ENCODE data around the gene CHCHD10.

CHCHD10 gene

GRCh38 chr22:23787600-23787896 lies 19.8 kb upstream of the CHCHD10 start:
- no peak for DNase-seq (ENCODE audit: low spot score)

DNA sequence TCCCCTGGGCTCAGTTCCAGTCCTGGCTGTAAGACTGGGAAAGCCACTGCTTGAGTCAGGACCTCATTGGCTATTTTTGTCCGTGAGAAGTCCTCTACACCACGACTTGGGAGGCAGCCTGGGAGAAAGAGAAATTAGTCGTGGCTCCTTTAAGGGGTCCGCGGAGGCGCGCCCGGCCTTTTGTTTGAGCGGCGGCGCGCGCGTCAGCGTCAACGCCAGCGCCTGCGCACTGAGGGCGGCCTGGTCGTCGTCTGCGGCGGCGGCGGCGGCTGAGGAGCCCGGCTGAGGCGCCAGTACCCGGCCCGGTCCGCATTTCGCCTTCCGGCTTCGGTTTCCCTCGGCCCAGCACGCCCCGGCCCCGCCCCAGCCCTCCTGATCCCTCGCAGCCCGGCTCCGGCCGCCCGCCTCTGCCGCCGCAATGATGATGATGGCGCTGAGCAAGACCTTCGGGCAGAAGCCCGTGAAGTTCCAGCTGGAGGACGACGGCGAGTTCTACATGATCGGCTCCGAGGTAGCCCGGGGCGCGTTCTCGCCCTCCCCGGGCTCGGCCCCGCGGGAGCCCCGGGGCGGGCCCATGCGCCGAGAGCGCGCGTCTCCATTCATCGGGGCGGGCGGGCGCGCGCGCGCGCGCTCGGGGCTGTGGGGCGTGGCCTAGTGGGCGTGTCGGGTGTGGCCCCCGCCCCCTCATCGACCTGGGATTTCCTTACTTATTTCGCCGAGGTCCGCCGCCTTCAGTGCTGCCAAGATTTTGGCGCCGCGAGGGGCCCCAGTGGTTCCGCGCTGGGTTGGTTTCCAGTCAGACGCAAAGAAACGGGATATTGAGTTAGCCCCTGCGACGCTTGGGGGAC lies 19.2 kb upstream of the CHCHD10 start, which contains the start of gene SMARCB1:
Gene SMARCB1 (plus strand): TSS at position 215 of the 848 bp plus-strand sequence. CDS start 204 bp downstream, at position 419.
- peak; percentile 97 for DNase-seq (ENCODE audit: low spot score)

GRCh38 chr22:23786261-23786710 lies 18.5 kb upstream of the CHCHD10 start:
- DNase-seq (ENCODE audit: low spot score): no peak

GRCh38 chr22:23784215-23784732 lies 16.5 kb upstream of the CHCHD10 start:
- DNase-seq (ENCODE audit: low spot score): no peak

- no peak for DNase-seq (ENCODE audit: low spot score)
These were observed 15.7 kb upstream of the CHCHD10 start for GRCh38 chr22:23783265-23784150.

DNA sequence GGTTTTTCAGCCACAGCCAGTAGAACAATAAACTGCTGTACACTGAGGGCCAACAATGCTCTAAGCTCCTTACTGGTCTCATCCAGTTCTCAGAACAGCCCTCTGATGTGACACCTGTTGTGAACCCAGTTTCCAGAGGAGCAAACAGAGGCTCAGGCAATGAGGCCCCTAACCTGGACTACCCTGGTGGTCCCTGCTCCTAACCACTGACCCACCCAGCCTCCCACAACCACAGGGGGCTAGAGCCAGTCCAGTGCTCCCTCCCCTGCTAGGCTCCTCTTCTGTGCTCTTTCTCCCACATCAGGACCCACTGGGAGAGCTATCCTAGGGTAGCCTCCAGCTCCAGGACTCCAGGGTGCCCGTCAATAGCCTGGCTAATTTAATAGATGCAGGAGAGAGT lies 14.9 kb upstream of the CHCHD10 start:
- DNase-seq (ENCODE audit: low spot score): no peak

DNA sequence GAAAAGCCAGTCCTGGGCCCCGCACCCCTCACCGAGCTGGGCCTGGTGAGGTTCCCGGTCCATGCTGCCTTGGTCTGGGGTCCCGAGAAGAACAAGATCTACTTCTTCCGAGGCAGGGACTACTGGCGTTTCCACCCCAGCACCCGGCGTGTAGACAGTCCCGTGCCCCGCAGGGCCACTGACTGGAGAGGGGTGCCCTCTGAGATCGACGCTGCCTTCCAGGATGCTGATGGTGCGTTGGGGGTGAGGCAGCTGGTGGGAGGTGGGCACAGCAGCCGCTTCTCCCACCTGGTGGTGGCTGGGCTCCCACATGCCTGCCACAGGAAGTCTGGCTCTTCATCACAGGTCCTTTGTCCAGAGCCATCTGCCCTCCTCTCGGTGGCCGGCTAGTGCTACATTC lies 14.5 kb upstream of the CHCHD10 start:
- DNase-seq (ENCODE audit: low spot score): no peak

DNA sequence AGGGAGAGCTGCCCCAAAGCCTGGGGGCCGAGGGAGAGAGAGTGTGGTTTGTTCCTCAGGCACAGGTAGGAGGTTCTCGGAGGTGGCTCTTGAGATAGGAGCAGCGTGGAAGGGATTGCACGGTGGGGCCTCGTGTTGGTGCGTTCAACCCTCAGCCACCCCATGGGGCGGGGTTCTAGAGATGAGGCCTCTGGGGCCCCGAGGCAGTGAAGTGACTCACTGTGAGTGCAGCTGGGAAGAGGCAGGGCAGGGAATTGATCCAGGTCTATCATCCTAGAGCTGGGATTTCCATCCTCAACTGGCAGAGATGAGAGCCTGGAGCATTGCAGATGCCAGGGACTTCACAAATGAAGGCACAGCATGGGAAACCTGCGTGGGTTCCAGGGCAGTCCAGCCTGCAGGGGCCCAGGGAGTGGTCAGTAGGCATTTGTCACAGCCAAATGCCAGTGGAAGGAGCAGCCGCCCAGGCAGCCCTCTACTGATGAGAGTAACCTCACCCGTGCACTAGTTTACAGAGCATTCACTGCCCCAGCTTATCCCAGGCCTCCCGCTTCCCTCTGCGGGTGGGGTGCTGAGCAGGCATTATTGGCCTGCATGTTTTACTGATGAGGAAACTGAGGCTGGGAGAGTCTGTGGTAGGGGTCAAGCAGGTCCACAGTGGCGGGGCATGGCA lies 13.9 kb upstream of the CHCHD10 start:
- peak; percentile 92 for DNase-seq (ENCODE audit: low spot score)

- DNase-seq (ENCODE audit: low spot score): no peak
These were observed 13.3 kb upstream of the CHCHD10 start for GRCh38 chr22:23781065-23781464.

DNA sequence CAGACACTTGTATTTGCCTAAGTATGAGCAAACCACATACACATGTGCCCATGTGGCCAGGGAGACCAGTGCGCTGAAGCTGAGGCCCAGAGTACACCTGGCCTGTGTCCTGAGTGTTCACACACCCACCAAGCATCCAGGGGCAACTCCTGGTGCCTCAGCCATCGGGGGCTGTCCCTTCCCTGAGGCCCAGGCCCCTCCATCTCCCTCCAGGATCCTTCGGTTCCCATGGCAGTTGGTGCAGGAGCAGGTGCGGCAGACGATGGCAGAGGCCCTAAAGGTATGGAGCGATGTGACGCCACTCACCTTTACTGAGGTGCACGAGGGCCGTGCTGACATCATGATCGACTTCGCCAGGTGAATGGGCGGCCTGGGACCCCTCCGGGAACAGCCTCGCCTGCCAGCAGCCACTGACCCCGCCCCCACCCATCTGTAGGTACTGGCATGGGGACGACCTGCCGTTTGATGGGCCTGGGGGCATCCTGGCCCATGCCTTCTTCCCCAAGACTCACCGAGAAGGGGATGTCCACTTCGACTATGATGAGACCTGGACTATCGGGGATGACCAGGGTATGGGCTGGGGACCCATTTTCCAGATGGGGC lies 12.5 kb upstream of the CHCHD10 start:
- DNase-seq (ENCODE audit: low spot score): no peak

DNA sequence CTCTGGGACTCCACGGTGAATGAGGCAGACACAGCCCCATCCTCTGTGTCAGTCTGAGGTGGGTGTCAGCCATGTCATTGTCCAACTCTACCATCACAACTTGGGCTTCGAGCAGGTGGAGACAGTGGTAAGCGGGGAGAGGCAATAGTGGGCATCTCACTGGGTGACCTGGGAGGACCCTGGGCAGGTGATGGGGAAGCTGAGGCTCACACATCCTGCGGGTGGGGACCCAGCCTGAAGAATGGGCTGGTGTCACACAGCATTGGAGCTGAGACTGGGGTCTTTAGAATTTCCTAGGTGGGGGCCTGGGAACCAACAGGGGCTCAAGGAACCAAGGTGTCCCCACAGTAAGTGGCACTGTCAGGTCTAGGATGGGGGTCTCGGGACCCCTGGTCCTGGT lies 12.0 kb upstream of the CHCHD10 start:
- no peak for DNase-seq (ENCODE audit: low spot score)

GRCh38 chr22:23779083-23779482 lies 11.3 kb upstream of the CHCHD10 start:
- no peak for DNase-seq (ENCODE audit: low spot score)

GRCh38 chr22:23778577-23778900 lies 10.8 kb upstream of the CHCHD10 start:
- no peak for DNase-seq (ENCODE audit: low spot score)

DNA sequence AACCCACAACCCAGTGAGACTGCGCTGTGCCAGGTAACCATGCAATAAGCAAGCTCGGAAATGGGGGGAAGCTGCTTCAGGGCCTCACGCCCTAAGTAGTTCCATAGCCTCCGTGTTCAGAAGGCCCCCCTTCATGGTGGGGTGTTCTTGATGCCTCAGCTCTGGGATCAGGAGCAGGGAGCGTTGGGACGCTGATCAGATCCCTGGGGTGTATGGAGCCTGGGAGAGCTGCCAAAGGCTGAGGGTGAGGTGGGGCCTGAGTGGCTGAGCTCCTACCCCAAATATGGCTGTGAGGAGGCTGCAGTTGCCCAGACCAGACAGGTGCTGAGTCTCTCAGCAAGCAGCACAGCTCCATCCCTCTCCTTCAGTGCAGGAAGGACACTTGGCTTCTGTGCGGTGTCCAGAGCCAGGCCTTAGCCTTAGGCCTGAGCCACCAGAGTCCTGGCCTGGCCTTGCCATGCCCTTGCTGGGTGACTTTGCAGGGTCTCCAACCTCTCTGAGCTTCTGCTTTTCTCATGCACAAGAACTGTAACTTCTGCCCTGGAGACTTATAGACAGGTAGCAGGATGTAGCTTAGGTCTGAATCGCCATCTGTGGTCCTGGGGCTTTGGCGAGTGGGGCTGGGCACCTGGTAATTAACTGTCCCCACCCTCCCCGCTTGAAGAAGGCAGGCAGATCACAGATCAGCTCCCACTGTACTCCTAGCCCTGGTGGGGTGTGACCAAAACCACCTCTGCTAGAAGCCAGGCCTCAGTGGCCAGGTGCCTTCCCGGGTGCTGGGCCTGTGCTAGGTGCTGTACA lies 10.2 kb upstream of the CHCHD10 start:
- DNase-seq (ENCODE audit: low spot score): no peak

GRCh38 chr22:23775779-23776375 lies 8.1 kb upstream of the CHCHD10 start:
- DNase-seq (ENCODE audit: low spot score): no peak

- DNase-seq (ENCODE audit: low spot score): peak; percentile 86
These were observed 7.2 kb upstream of the CHCHD10 start for GRCh38 chr22:23774922-23775436.

DNA sequence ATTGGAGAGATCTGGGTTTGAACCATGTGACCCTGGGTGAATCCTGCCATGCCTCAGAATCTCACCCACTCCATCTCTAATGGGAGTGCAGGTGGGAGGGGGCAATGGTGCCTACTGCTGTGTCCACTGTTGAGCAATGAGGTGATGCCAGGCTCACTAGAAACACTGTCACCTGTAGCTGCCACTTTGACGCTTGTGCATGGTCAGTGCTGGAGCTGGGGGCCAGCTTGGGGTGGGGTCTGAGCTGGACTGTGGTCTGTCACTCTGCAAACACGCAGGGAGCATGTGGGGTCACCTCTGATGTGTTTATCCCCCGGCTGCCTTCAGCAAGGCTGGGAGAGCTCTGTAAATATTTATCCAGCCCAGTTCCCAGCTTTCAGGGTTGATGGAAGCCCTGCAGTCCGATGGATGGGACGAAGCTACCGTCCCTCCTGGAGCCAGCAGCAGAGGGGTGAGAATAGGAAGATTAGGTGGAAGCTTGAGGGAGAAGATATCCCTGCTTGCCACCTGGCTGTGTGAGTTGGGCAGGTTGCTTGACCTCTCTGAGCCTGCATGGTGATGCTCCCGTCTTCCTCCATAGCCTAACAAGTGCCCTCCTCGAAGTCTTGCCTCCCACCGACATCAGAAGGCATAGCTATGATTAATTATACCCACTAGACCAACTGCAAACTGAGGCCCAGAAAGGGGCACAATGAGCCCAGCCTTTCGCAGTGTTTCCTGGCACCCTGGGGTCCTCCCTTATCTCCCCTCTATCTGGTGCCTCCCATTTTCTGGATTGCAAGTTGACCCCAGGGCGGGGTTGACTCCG lies 6.5 kb upstream of the CHCHD10 start:
- DNase-seq (ENCODE audit: low spot score): no peak

GRCh38 chr22:23773483-23774113 lies 5.8 kb upstream of the CHCHD10 start:
- no peak for DNase-seq (ENCODE audit: low spot score)
